K562 (cell line): ENCODE data around the gene MLLT1.

Source experiments
- FOSL1 ChIP-seq: fragments of 200-800 bp; sonication (Bioruptor generic); conservative IDR thresholded peaks from 2 replicates; pipeline ENCODE4 v1.6.1; 2016; ENCODE audit warnings: missing genetic modification characterization, missing compliant biosample characterization
- ILK ChIP-seq: fragments of 450-650 bp; IDR thresholded peaks from 2 replicates; pipeline ENCODE4 v1.6.1; 2016; ENCODE audit warnings: missing genetic modification characterization, low read depth, mild to moderate bottlenecking, missing compliant biosample characterization, moderate library complexity, borderline replicate concordance
- NFXL1 ChIP-seq: fragments of 450-650 bp; formaldehyde crosslinking; IDR thresholded peaks from 2 replicates; pipeline ENCODE4 v1.4.0; 2021; ENCODE audit warnings: mild to moderate bottlenecking
- NFYB ChIP-seq: IDR thresholded peaks from 2 replicates; pipeline ENCODE4 v1.6.1; 2011; ENCODE audit warnings: mild to moderate bottlenecking, moderate library complexity; ENCODE audit not compliant: insufficient read length; ENCODE audit errors: extremely low read depth
- NR2C1 ChIP-seq, 2 experiments: fragments of 450-650 bp; IDR thresholded peaks; 2 replicates each; pipeline ENCODE4 v1.6.1; 2017; ENCODE audit warnings: mild to moderate bottlenecking in 2 of 2, antibody characterized with exemption in 1 of 2, inconsistent platforms in 1 of 2, missing compliant biosample characterization in 1 of 2, missing genetic modification characterization in 1 of 2
- PURB ChIP-seq: sonication (generic); formaldehyde crosslinking; IDR thresholded peaks from 2 replicates; pipeline ENCODE4 v1.9.0; 2021; ENCODE audit warnings: low read depth, mild to moderate bottlenecking, missing genetic modification reagents
- TF ChIP-seq, protein P1 (sequence below): fragments of 450-650 bp; formaldehyde crosslinking; IDR thresholded peaks from 2 replicates; pipeline ENCODE4 v1.4.0; 2020; ENCODE audit warnings: mild to moderate bottlenecking, moderate library complexity
- TF ChIP-seq, protein P2 (sequence below), 2 experiments: fragments of 200-800 bp in 1 of 2; sonication (Bioruptor generic) in 1 of 2; sonication (generic) in 1 of 2; formaldehyde crosslinking in 1 of 2; IDR thresholded peaks in 1 of 2; conservative IDR thresholded peaks in 1 of 2; 2 replicates each; pipeline versions ENCODE4 v1.5.0 to v1.6.1; 2016 to 2020; ENCODE audit warnings: missing compliant biosample characterization in 1 of 2, missing genetic modification characterization in 1 of 2, missing genetic modification reagents in 1 of 2
- TF ChIP-seq, protein P3 (sequence below): sonication (generic); formaldehyde crosslinking; IDR thresholded peaks from 2 replicates; pipeline ENCODE4 v1.8.1; 2023; ENCODE audit warnings: mild to moderate bottlenecking, missing genetic modification reagents
- TF ChIP-seq, protein P4 (sequence below): sonication (generic); formaldehyde crosslinking; IDR thresholded peaks from 2 replicates; pipeline ENCODE4 v1.9.0; 2022; ENCODE audit warnings: mild to moderate bottlenecking, missing genetic modification reagents

DNA sequence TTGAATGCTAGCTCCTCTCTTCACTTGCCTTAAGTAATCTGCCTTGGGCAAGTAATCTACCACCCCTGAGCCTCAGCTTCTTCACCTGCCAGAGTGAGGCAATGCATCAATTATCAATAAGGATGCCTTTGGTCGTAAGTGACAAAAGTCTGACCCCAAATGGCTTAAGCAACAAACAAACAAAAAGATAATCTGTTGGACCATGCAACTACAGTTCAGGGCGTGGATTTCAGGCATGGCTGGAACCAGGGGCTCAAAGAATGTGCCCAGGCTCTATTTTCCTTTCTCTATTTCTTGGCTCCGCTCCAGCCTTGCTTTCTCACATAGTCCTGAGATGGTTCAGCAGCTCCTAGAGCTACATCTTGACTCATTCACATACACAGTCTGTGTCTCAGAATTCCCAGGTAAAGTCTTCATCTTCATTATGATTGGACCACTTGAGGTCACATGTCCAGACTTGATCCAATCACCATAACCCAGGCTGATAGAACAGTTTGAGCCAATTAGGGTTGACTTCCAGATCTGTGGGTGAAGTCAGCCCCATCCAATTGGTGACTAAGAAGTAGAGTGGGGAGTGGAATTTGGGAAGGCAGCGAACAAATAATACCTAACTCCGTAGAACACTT, 114.8 kb downstream of the MLLT1 start:
- TF ChIP-seq, protein P1, sequence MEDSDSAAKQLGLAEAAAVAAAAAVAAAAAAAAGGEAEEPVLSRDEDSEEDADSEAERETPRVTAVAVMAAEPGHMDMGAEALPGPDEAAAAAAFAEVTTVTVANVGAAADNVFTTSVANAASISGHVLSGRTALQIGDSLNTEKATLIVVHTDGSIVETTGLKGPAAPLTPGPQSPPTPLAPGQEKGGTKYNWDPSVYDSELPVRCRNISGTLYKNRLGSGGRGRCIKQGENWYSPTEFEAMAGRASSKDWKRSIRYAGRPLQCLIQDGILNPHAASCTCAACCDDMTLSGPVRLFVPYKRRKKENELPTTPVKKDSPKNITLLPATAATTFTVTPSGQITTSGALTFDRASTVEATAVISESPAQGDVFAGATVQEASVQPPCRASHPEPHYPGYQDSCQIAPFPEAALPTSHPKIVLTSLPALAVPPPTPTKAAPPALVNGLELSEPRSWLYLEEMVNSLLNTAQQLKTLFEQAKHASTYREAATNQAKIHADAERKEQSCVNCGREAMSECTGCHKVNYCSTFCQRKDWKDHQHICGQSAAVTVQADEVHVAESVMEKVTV (CRISPR knock-in tag), result no peak
- TF ChIP-seq NFXL1 (CRISPR knock-in tag) (no peak), PURB (CRISPR knock-in tag) (no peak), NFYB (no peak), NR2C1 (IDR thresholded peaks at IDR 0.05) (no peak), NR2C1 (tag; IDR thresholded peaks at IDR 0.05) (no peak), FOSL1 (tag) (no peak), ILK (tag) (no peak)
- TF ChIP-seq, protein P2, sequence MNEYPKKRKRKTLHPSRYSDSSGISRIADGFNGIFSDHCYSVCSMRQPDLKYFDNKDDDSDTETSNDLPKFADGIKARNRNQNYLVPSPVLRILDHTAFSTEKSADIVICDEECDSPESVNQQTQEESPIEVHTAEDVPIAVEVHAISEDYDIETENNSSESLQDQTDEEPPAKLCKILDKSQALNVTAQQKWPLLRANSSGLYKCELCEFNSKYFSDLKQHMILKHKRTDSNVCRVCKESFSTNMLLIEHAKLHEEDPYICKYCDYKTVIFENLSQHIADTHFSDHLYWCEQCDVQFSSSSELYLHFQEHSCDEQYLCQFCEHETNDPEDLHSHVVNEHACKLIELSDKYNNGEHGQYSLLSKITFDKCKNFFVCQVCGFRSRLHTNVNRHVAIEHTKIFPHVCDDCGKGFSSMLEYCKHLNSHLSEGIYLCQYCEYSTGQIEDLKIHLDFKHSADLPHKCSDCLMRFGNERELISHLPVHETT (CRISPR knock-in tag; conservative IDR thresholded peaks at IDR 0.05 in 1 of 2, IDR thresholded peaks at IDR 0.05 in 1 of 2), result no peak
- TF ChIP-seq, protein P3, sequence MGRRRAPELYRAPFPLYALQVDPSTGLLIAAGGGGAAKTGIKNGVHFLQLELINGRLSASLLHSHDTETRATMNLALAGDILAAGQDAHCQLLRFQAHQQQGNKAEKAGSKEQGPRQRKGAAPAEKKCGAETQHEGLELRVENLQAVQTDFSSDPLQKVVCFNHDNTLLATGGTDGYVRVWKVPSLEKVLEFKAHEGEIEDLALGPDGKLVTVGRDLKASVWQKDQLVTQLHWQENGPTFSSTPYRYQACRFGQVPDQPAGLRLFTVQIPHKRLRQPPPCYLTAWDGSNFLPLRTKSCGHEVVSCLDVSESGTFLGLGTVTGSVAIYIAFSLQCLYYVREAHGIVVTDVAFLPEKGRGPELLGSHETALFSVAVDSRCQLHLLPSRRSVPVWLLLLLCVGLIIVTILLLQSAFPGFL (CRISPR knock-in tag), result no peak
- TF ChIP-seq, protein P4, sequence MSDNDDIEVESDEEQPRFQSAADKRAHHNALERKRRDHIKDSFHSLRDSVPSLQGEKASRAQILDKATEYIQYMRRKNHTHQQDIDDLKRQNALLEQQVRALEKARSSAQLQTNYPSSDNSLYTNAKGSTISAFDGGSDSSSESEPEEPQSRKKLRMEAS, result no peak
